A549 treated with AZD2906 at 1 μM for 4 hours (cell line): ENCODE data around the gene TBRG4. TPM values are rescaled to one million over a fixed set of nuclear protein-coding genes. Genes with fewer than 3 reads are reported as not detected.

ENCODE experiments used
- total RNA-seq: library from RNA; stranded (reverse); fragments of 200-300 nt; extraction: Qiagen RNA extraction; gene quantifications from 5 replicates; pipeline ENCODE4 v1.2.3, GENCODE V29; 2022

TBRG4 gene
- total RNA-seq: 103 to 127 TPM (median 111 TPM) in 5 replicates

GRCh38 chr7:45111298-45112223 lies at the start of gene TBRG4:
Gene TBRG4 (minus strand): TSS chr7:45111697. CDS start chr7:45109237, 2,460 bp downstream.

GRCh38 chr7:45157653-45158401 lies 46.3 kb upstream of the TBRG4 start, which contains the start of gene RAMP3:
Gene RAMP3 (plus strand): TSS chr7:45157791. CDS start chr7:45157829, 38 bp downstream.

GRCh38 chr7:45088821-45089340 lies 22.6 kb downstream of the TBRG4 start, which contains the start of gene NACAD:
Gene NACAD (minus strand): TSS chr7:45088969. CDS start chr7:45088894, 75 bp downstream.

Other genes with a start within 250 kb of the TBRG4 start
- 11.7 to 13.0 TPM (median 12.8 TPM) in 5 replicates for gene PURB, start 226.2 kb downstream of the TBRG4 start, total RNA-seq
- gene MYO1G, start 132.7 kb downstream of the TBRG4 start, total RNA-seq: 0.17 to 0.29 TPM (median 0.21 TPM) in 5 replicates
- gene CCM2, start 111.5 kb downstream of the TBRG4 start, total RNA-seq: 38.8 to 52.7 TPM (median 49.9 TPM) in 5 replicates
- gene NACAD, start 22.7 kb downstream of the TBRG4 start, total RNA-seq: 0.20 to 0.50 TPM (median 0.32 TPM) in 5 replicates
- gene RAMP3, start 46.1 kb upstream of the TBRG4 start, total RNA-seq: not detected in 5 replicates